Peyer's patch (tissue), 4 donors: ENCODE measurements around the gene PHLDB2. TPM values are rescaled to one million over a fixed set of nuclear protein-coding genes. Genes with fewer than 3 reads are reported as not detected.

Experiments used
- DNase-seq, 3 donors: peaks; one replicate each; pipeline ENCODE4 v3.0.0-alpha.2; 2017 to 2019
- H3K27ac ChIP-seq, 4 donors: fragments of 200-600 bp; sonication (generic); one replicate each; pipeline ENCODE4 v1.5.1; 2016 to 2019
- H3K27me3 ChIP-seq, 2 donors: fragments of 200-600 bp; sonication (generic); one replicate each; pipeline ENCODE4 v1.5.1; 2019
- H3K36me3 ChIP-seq, 3 donors: fragments of 200-600 bp; sonication (generic); one replicate each; pipeline ENCODE4 v1.5.1; 2016 to 2019
- H3K4me1 ChIP-seq, 4 donors: fragments of 200-600 bp; sonication (generic); one replicate each; pipeline ENCODE4 v1.5.1; 2016 to 2019
- H3K4me3 ChIP-seq, 4 donors: fragments of 200-600 bp; sonication (generic); 1 replicate in 3 of 4; 2 replicates in 1 of 4; pipeline ENCODE4 v1.5.1; 2016 to 2019; ENCODE audit warnings: mild to moderate bottlenecking in 1 of 4
- H3K9me3 ChIP-seq, 4 donors: fragments of 200-600 bp; sonication (generic); one replicate each; pipeline ENCODE4 v1.5.1; 2016 to 2019; ENCODE audit warnings: mild to moderate bottlenecking in 1 of 4
- CTCF ChIP-seq, 6 experiments: fragments of 450-650 bp in 4 of 6; fragments of 200-600 bp in 2 of 6; sonication (generic) in 1 of 6; IDR thresholded peaks; one replicate each; pipeline ENCODE4 v1.5.1; 2017 to 2019; ENCODE audit warnings: antibody characterized with exemption in 6 of 6, mild to moderate bottlenecking in 3 of 6, moderate library complexity in 1 of 6
- POLR2A ChIP-seq, 2 donors: fragments of 450-650 bp; IDR thresholded peaks; one replicate each; pipeline ENCODE4 v1.5.1; 2017; ENCODE audit warnings: antibody characterized with exemption in 2 of 2, mild to moderate bottlenecking in 2 of 2, moderate library complexity in 2 of 2
- total RNA-seq, 4 donors: library from RNA; depleted of rRNA; stranded (reverse); fragments of >200 nt; gene quantifications; one replicate each; pipeline ENCODE4 v1.1.0, GENCODE V29; 2016

Gene PHLDB2
- total RNA-seq, 4 donors from 2014 or later = 6.0 to 66.0 (median 12.5) TPM

- Histone ChIP-seq H3K36me3 (no peaks in the 10 kb centered on the region), H3K4me1 (peaks cover 0 to 6% (median 0%) of the 10 kb centered on the region in 4 donors), H3K4me3 (no peak overlapping the region), H3K27me3 (no peaks in the 10 kb centered on the region), H3K9me3 (no peaks in the 10 kb centered on the region), H3K27ac (no peak overlapping the region)
- TF ChIP-seq CTCF (IDR thresholded peaks at IDR 0.05) = no peak
- TF ChIP-seq POLR2A (IDR thresholded peaks at IDR 0.05) = no peak
- no peak for DNase-seq
These were observed 54.2 kb downstream of the PHLDB2 start for GRCh38 chr3:111913163-111913763.

GRCh38 chr3:111915905-111916304 is 56.8 kb downstream of the PHLDB2 start:
- no peaks in the 10 kb centered on the region for H3K27me3 ChIP-seq
- peaks cover 0 to 6% (median 0%) of the 10 kb centered on the region in 4 donors for H3K4me1 ChIP-seq
- no peak overlapping the region for H3K27ac ChIP-seq
- TF ChIP-seq CTCF (IDR thresholded peaks at IDR 0.05) (no peak), POLR2A (IDR thresholded peaks at IDR 0.05) (no peak)
- DNase-seq = no peak
- H3K36me3 ChIP-seq = no peaks in the 10 kb centered on the region
- no peaks in the 10 kb centered on the region for H3K9me3 ChIP-seq
- H3K4me3 ChIP-seq = no peak overlapping the region

GRCh38 chr3:111917300-111917699 is 58.2 kb downstream of the PHLDB2 start:
- Histone ChIP-seq H3K4me1 (peaks cover 0 to 6% (median 0%) of the 10 kb centered on the region in 4 donors), H3K4me3 (no peak overlapping the region), H3K27me3 (no peaks in the 10 kb centered on the region), H3K9me3 (no peaks in the 10 kb centered on the region), H3K27ac (no peak overlapping the region), H3K36me3 (no peaks in the 10 kb centered on the region)
- DNase-seq = no peak
- TF ChIP-seq POLR2A (IDR thresholded peaks at IDR 0.05) = no peak

- TF ChIP-seq CTCF (IDR thresholded peaks at IDR 0.05) = no peak
- no peak for TF ChIP-seq POLR2A (IDR thresholded peaks at IDR 0.05)
- no peaks in the 10 kb centered on the region for H3K9me3 ChIP-seq
- H3K27me3 ChIP-seq = no peaks in the 10 kb centered on the region
- DNase-seq = no peak
- no peak overlapping the region for H3K4me3 ChIP-seq
- peaks cover 0 to 6% (median 0%) of the 10 kb centered on the region in 4 donors for H3K4me1 ChIP-seq
- no peaks in the 10 kb centered on the region for H3K36me3 ChIP-seq
- H3K27ac ChIP-seq = no peak overlapping the region
These were observed 60.5 kb downstream of the PHLDB2 start for GRCh38 chr3:111919370-111920065.

GRCh38 chr3:111921181-111921580 is 62.1 kb downstream of the PHLDB2 start:
- no peak overlapping the region for H3K4me3 ChIP-seq
- no peaks in the 10 kb centered on the region for H3K36me3 ChIP-seq
- no peaks in the 10 kb centered on the region for H3K9me3 ChIP-seq
- no peak overlapping the region for H3K27ac ChIP-seq
- TF ChIP-seq CTCF (IDR thresholded peaks at IDR 0.05) (no peak), POLR2A (IDR thresholded peaks at IDR 0.05) (no peak)
- H3K4me1 ChIP-seq = peaks cover 0 to 6% (median 0%) of the 10 kb centered on the region in 4 donors
- H3K27me3 ChIP-seq = no peaks in the 10 kb centered on the region
- no peak for DNase-seq

GRCh38 chr3:111923095-111923771 is 64.2 kb downstream of the PHLDB2 start:
- Histone ChIP-seq H3K4me3 (no peak overlapping the region), H3K27me3 (no peaks in the 10 kb centered on the region), H3K27ac (no peak overlapping the region), H3K4me1 (no peaks in the 10 kb centered on the region), H3K36me3 (no peaks in the 10 kb centered on the region), H3K9me3 (no peaks in the 10 kb centered on the region)
- TF ChIP-seq POLR2A (IDR thresholded peaks at IDR 0.05) (no peak), CTCF (IDR thresholded peaks at IDR 0.05) (no peak)
- DNase-seq = no peak
